ENCODE measurements around the gene AMELX.

AMELX gene

GRCh38 chrX:11342673-11343072, 49.5 kb downstream of the AMELX start:
- no peak for FAIRE-seq
- no peak for TF ChIP-seq CTCF (IDR thresholded peaks at IDR 0.05; ENCODE audit: insufficient read depth, missing control alignments)
- DNase-seq (ENCODE audit: insufficient read length, low spot score) = no peak

- no peak for FAIRE-seq
Measured at GRCh38 chrX:11346121-11346682, 53.0 kb downstream of the AMELX start.

GRCh38 chrX:11347300-11347699, 54.1 kb downstream of the AMELX start:
- no peak for TF ChIP-seq CTCF (IDR thresholded peaks at IDR 0.05; ENCODE audit: insufficient read depth, missing control alignments)
- FAIRE-seq = no peak
- DNase-seq (ENCODE audit: insufficient read length, low spot score) = no peak

More at GRCh38 chrX:11346121-11346682, 53.0 kb downstream of the AMELX start:
- DNase-seq (ENCODE audit: insufficient read length, low spot score) = no peak
- no peak for TF ChIP-seq CTCF (IDR thresholded peaks at IDR 0.05; ENCODE audit: insufficient read depth, missing control alignments)

- DNase-seq (ENCODE audit: insufficient read length, low spot score) (no peak), FAIRE-seq (no peak)
- TF ChIP-seq CTCF (IDR thresholded peaks at IDR 0.05; ENCODE audit: insufficient read depth, missing control alignments) = no peak
Measured at GRCh38 chrX:11349020-11349419, 55.8 kb downstream of the AMELX start.

GRCh38 chrX:11349661-11350337, 56.6 kb downstream of the AMELX start:
- no peak for FAIRE-seq
- TF ChIP-seq CTCF (IDR thresholded peaks at IDR 0.05; ENCODE audit: insufficient read depth, missing control alignments) = no peak

More at GRCh38 chrX:11349661-11350337, 56.6 kb downstream of the AMELX start:
- DNase-seq (ENCODE audit: insufficient read length, low spot score) = no peak

Measured in D721Med (cell line).